ENCODE results near the gene CDC14B.

Gene CDC14B

GRCh38 chr9:96564217-96564616 lies 55.4 kb downstream of the CDC14B start:
- Histone ChIP-seq H3K4me1 (ENCODE audit: insufficient read depth, low read length) (no peaks in the 10 kb centered on the region), H3K9me3 (ENCODE audit: insufficient read depth, low read length, severe bottlenecking) (no peaks in the 10 kb centered on the region), H3K79me2 (ENCODE audit: insufficient read depth, low read length) (no peaks in the 10 kb centered on the region), H2AFZ (ENCODE audit: low read depth, low read length) (no peak overlapping the region), H3K4me2 (ENCODE audit: insufficient read depth, low read length) (no peak overlapping the region), H3K27ac (ENCODE audit: low read length) (no peak overlapping the region), H3K27me3 (ENCODE audit: insufficient read depth, low read length, poor library complexity) (peaks cover 28% of the 10 kb centered on the region), H3K36me3 (ENCODE audit: insufficient read depth, low read length) (no peaks in the 10 kb centered on the region), H4K20me1 (ENCODE audit: insufficient read depth, low read length) (no peaks in the 10 kb centered on the region), H3K4me3 (ENCODE audit: low read depth in 1 of 2, low read length in 2 of 2) (no peak overlapping the region), H3K9ac (ENCODE audit: low read depth, low read length) (no peak overlapping the region)
- ATAC-seq (ENCODE audit: insufficient read depth, low read depth) (no peak), DNase-seq (no peak)
- TF ChIP-seq CTCF (IDR thresholded peaks at IDR 0.05; ENCODE audit: borderline replicate concordance, extremely low read depth, low read length, poor library complexity, severe bottlenecking) (no peak), EZH2 (IDR thresholded peaks at IDR 0.05; ENCODE audit: borderline replicate concordance, low read depth, low read length, severe bottlenecking) (no peak)

- DNase-seq (no peak), ATAC-seq (ENCODE audit: insufficient read depth, low read depth) (no peak)
- H3K27me3 ChIP-seq (ENCODE audit: insufficient read depth, low read length, poor library complexity), result peaks cover 6% of the 10 kb centered on the region
- H2AFZ ChIP-seq (ENCODE audit: low read depth, low read length), result no peak overlapping the region
- H3K4me3 ChIP-seq (ENCODE audit: low read depth in 1 of 2, low read length in 2 of 2), result no peak overlapping the region
- no peaks in the 10 kb centered on the region for H3K36me3 ChIP-seq (ENCODE audit: insufficient read depth, low read length)
- H3K4me2 ChIP-seq (ENCODE audit: insufficient read depth, low read length), result no peak overlapping the region
- H3K27ac ChIP-seq (ENCODE audit: low read length), result no peak overlapping the region
- no peak for TF ChIP-seq EZH2 (IDR thresholded peaks at IDR 0.05; ENCODE audit: borderline replicate concordance, low read depth, low read length, severe bottlenecking)
- no peak for TF ChIP-seq CTCF (IDR thresholded peaks at IDR 0.05; ENCODE audit: borderline replicate concordance, extremely low read depth, low read length, poor library complexity, severe bottlenecking)
- no peaks in the 10 kb centered on the region for H3K79me2 ChIP-seq (ENCODE audit: insufficient read depth, low read length)
- H4K20me1 ChIP-seq (ENCODE audit: insufficient read depth, low read length), result no peaks in the 10 kb centered on the region
- no peaks in the 10 kb centered on the region for H3K4me1 ChIP-seq (ENCODE audit: insufficient read depth, low read length)
- H3K9me3 ChIP-seq (ENCODE audit: insufficient read depth, low read length, severe bottlenecking), result no peaks in the 10 kb centered on the region
- H3K9ac ChIP-seq (ENCODE audit: low read depth, low read length), result no peak overlapping the region
Observed at GRCh38 chr9:96559339-96559943, 60.2 kb downstream of the CDC14B start.

GRCh38 chr9:96557921-96558320 lies 61.7 kb downstream of the CDC14B start:
- H3K4me3 ChIP-seq (ENCODE audit: low read depth in 1 of 2, low read length in 2 of 2), result no peak overlapping the region
- H2AFZ ChIP-seq (ENCODE audit: low read depth, low read length), result no peak overlapping the region
- TF ChIP-seq EZH2 (IDR thresholded peaks at IDR 0.05; ENCODE audit: borderline replicate concordance, low read depth, low read length, severe bottlenecking) (no peak), CTCF (IDR thresholded peaks at IDR 0.05; ENCODE audit: borderline replicate concordance, extremely low read depth, low read length, poor library complexity, severe bottlenecking) (no peak)
- H3K9me3 ChIP-seq (ENCODE audit: insufficient read depth, low read length, severe bottlenecking), result no peaks in the 10 kb centered on the region
- H4K20me1 ChIP-seq (ENCODE audit: insufficient read depth, low read length), result no peaks in the 10 kb centered on the region
- peaks cover 6% of the 10 kb centered on the region for H3K27me3 ChIP-seq (ENCODE audit: insufficient read depth, low read length, poor library complexity)
- no peaks in the 10 kb centered on the region for H3K79me2 ChIP-seq (ENCODE audit: insufficient read depth, low read length)
- H3K36me3 ChIP-seq (ENCODE audit: insufficient read depth, low read length), result no peaks in the 10 kb centered on the region
- DNase-seq, result no peak
- no peaks in the 10 kb centered on the region for H3K4me1 ChIP-seq (ENCODE audit: insufficient read depth, low read length)
- no peak overlapping the region for H3K27ac ChIP-seq (ENCODE audit: low read length)
- no peak overlapping the region for H3K9ac ChIP-seq (ENCODE audit: low read depth, low read length)
- no peak overlapping the region for H3K4me2 ChIP-seq (ENCODE audit: insufficient read depth, low read length)
- no peak for ATAC-seq (ENCODE audit: insufficient read depth, low read depth)
